ENCODE measurements around the gene WDR27. TPM values are rescaled to one million over a fixed set of nuclear protein-coding genes. Genes with fewer than 3 reads are reported as not detected.
A peak's percentile ranks its signal among the peaks of the same experiment; 100 is the strongest.

The WDR27 gene
- total RNA-seq, 1 donor from 2014 or later, result 16.8 TPM

DNA sequence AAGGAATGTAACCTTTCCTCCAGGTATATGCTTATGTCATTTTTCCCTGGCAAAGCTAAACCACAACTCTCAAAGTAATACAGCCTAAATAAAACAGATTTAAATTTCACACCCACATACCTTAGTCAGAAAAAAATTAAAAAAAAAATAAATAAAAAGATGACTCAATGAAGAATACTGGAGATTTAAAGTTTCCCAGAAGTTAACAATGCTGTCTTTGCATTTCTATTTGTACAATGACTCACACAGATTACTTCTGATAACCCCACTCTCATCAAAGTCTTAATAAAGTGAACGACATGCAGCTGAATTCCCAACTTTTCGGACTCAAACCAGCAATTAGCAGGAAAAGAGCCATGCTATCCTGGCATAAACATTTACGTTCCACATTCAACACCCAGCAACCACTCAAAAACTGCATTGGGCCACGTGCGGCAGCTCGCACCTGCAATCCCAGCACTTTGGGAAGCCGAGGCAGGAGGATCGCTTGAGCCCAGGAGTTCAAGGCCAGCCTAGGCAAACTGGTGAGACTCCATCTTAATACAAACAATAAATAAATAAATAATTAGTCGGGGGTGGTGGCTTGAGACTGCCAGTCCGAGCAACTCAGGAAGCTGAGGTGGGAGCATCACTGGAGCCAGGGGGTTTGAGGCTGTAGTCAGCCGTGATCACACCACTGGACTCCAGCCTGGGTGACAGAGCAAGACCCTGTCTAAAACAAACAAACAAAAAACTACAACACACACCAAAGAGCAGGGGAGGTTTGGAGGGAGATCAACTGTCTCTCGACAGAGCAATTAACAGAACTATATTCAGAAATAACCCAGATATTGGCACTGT is 130.5 kb downstream of the WDR27 start:
- DNase-seq (ENCODE audit: low read depth) (peak; percentile 66), FAIRE-seq (no peak)
- no peaks in the 10 kb centered on the region for H3K27me3 ChIP-seq (ENCODE audit: control insufficient read depth, insufficient read depth, low read length)
- H3K4me3 ChIP-seq (ENCODE audit: low read depth, low read length), result no peak overlapping the region
- TF ChIP-seq, protein P1, sequence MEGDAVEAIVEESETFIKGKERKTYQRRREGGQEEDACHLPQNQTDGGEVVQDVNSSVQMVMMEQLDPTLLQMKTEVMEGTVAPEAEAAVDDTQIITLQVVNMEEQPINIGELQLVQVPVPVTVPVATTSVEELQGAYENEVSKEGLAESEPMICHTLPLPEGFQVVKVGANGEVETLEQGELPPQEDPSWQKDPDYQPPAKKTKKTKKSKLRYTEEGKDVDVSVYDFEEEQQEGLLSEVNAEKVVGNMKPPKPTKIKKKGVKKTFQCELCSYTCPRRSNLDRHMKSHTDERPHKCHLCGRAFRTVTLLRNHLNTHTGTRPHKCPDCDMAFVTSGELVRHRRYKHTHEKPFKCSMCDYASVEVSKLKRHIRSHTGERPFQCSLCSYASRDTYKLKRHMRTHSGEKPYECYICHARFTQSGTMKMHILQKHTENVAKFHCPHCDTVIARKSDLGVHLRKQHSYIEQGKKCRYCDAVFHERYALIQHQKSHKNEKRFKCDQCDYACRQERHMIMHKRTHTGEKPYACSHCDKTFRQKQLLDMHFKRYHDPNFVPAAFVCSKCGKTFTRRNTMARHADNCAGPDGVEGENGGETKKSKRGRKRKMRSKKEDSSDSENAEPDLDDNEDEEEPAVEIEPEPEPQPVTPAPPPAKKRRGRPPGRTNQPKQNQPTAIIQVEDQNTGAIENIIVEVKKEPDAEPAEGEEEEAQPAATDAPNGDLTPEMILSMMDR (IDR thresholded peaks at IDR 0.05; ENCODE audit: insufficient read depth, low read length, severe bottlenecking), result no peak
- no peaks in the 10 kb centered on the region for H3K36me3 ChIP-seq (ENCODE audit: control insufficient read depth, insufficient read depth, low read length)

GRCh38 chr6:169568314-169569087 is 133.3 kb downstream of the WDR27 start:
- H3K4me3 ChIP-seq (ENCODE audit: low read depth, low read length), result no peak overlapping the region
- DNase-seq (ENCODE audit: low read depth), result no peak
- no peak for FAIRE-seq
- no peaks in the 10 kb centered on the region for H3K27me3 ChIP-seq (ENCODE audit: control insufficient read depth, insufficient read depth, low read length)
- H3K36me3 ChIP-seq (ENCODE audit: control insufficient read depth, insufficient read depth, low read length), result no peaks in the 10 kb centered on the region
- TF ChIP-seq, protein P1 (IDR thresholded peaks at IDR 0.05; ENCODE audit: insufficient read depth, low read length, severe bottlenecking), result no peak

DNA sequence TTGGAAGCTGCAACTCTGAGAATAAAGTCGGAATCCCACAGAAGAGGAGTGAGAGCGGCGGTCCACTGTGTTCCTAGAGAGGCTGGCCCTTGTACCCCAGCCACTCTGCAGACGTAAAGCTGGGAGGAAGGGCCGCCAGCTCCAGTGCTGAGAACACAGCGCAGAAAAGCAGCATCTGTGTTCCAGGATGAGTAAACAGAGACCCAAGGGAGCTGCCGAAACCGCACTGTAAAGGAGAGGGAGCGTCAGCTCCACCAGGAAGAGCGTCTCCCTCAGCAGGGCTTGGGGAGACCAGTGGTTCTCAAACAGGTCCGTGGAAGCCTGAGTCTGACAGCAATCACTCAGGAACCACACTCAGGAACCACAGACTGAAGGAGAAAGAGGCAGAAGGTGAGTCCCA is 134.0 kb downstream of the WDR27 start:
- TF ChIP-seq, protein P1 (IDR thresholded peaks at IDR 0.05; ENCODE audit: insufficient read depth, low read length, severe bottlenecking), result no peak
- H3K36me3 ChIP-seq (ENCODE audit: control insufficient read depth, insufficient read depth, low read length), result no peaks in the 10 kb centered on the region
- FAIRE-seq, result no peak
- no peaks in the 10 kb centered on the region for H3K27me3 ChIP-seq (ENCODE audit: control insufficient read depth, insufficient read depth, low read length)
- DNase-seq (ENCODE audit: low read depth), result no peak
- no peak overlapping the region for H3K4me3 ChIP-seq (ENCODE audit: low read depth, low read length)

- FAIRE-seq (peak; percentile 7), DNase-seq (ENCODE audit: low read depth) (no peak)
- TF ChIP-seq, protein P1 (IDR thresholded peaks at IDR 0.05; ENCODE audit: insufficient read depth, low read length, severe bottlenecking), result no peak
- H3K4me3 ChIP-seq (ENCODE audit: low read depth, low read length), result no peak overlapping the region
- H3K27me3 ChIP-seq (ENCODE audit: control insufficient read depth, insufficient read depth, low read length), result no peaks in the 10 kb centered on the region
- H3K36me3 ChIP-seq (ENCODE audit: control insufficient read depth, insufficient read depth, low read length), result no peaks in the 10 kb centered on the region
Observed at GRCh38 chr6:169566961-169567750, 134.7 kb downstream of the WDR27 start.

- Histone ChIP-seq H3K27me3 (ENCODE audit: control insufficient read depth, insufficient read depth, low read length) (no peaks in the 10 kb centered on the region), H3K4me3 (ENCODE audit: low read depth, low read length) (no peak overlapping the region)
- TF ChIP-seq, protein P1 (IDR thresholded peaks at IDR 0.05; ENCODE audit: insufficient read depth, low read length, severe bottlenecking), result no peak
Observed at GRCh38 chr6:169566319-169566718, 135.5 kb downstream of the WDR27 start.

More at GRCh38 chr6:169566319-169566718, 135.5 kb downstream of the WDR27 start:
- DNase-seq (ENCODE audit: low read depth), result no peak
- H3K36me3 ChIP-seq (ENCODE audit: control insufficient read depth, insufficient read depth, low read length), result no peaks in the 10 kb centered on the region
- no peak for FAIRE-seq
